DMS153 treated with DMSO at 0.1 percent for 48 hours (cell line): ENCODE results near the gene SULT1C3.
A peak's percentile ranks its signal among the peaks of the same experiment; 100 is the strongest.

ENCODE experiments used
- DNase-seq: peaks from one replicate; lab custom pipeline; 2025; ENCODE audit not compliant: unreplicated experiment; lab: John Stamatoyannopoulos, UW

The SULT1C3 gene

GRCh38 chr2:108239786-108240185 is at the start of gene SULT1C3:
TSS of gene SULT1C3 (plus strand) at chr2:108239968. CDS start at chr2:108247195, 7,227 bp downstream.
- DNase-seq, result no peak

- no peak for DNase-seq
These were observed 46.5 kb upstream of the SULT1C3 start for GRCh38 chr2:108193251-108193650.

GRCh38 chr2:108194409-108195132 is 45.2 kb upstream of the SULT1C3 start:
- peak; percentile 38 for DNase-seq

GRCh38 chr2:108195133-108195439 is 44.7 kb upstream of the SULT1C3 start:
- DNase-seq, result no peak

- no peak for DNase-seq
These were observed 40.0 kb upstream of the SULT1C3 start for GRCh38 chr2:108199726-108200125.

- no peak for DNase-seq
These were observed 39.2 kb upstream of the SULT1C3 start for GRCh38 chr2:108200569-108200968.

- no peak for DNase-seq
These were observed 27.1 kb upstream of the SULT1C3 start for GRCh38 chr2:108212671-108213070.

- DNase-seq, result no peak
These were observed 24.0 kb upstream of the SULT1C3 start for GRCh38 chr2:108215794-108216211.

- DNase-seq, result no peak
These were observed 22.6 kb upstream of the SULT1C3 start for GRCh38 chr2:108217211-108217610.

- DNase-seq, result no peak
These were observed 20.1 kb upstream of the SULT1C3 start for GRCh38 chr2:108219688-108220087.

GRCh38 chr2:108220191-108220590 is 19.6 kb upstream of the SULT1C3 start:
- DNase-seq, result no peak

- no peak for DNase-seq
These were observed 18.7 kb upstream of the SULT1C3 start for GRCh38 chr2:108220942-108221541.

- no peak for DNase-seq
These were observed 17.5 kb upstream of the SULT1C3 start for GRCh38 chr2:108222261-108222660.

- DNase-seq, result no peak
These were observed 16.2 kb upstream of the SULT1C3 start for GRCh38 chr2:108223573-108223972.

- no peak for DNase-seq
These were observed 15.7 kb upstream of the SULT1C3 start for GRCh38 chr2:108224022-108224421.

GRCh38 chr2:108226564-108226963 is 13.2 kb upstream of the SULT1C3 start:
- no peak for DNase-seq

GRCh38 chr2:108228006-108228405 is 11.8 kb upstream of the SULT1C3 start:
- DNase-seq, result no peak

- DNase-seq, result no peak
These were observed 11.2 kb upstream of the SULT1C3 start for GRCh38 chr2:108228537-108228936.

- DNase-seq, result no peak
These were observed 9.9 kb upstream of the SULT1C3 start for GRCh38 chr2:108229875-108230274.

- DNase-seq, result no peak
These were observed 4.2 kb upstream of the SULT1C3 start for GRCh38 chr2:108235577-108235976.

- DNase-seq, result no peak
These were observed 3.0 kb upstream of the SULT1C3 start for GRCh38 chr2:108236676-108237335.

GRCh38 chr2:108240966-108241365 is 1.2 kb downstream of the SULT1C3 start:
- no peak for DNase-seq
